HG03039 (cell line): ENCODE measurements around the gene ACER3.

ENCODE experiments used
- ATAC-seq: cut with Tn5 transposase; IDR thresholded peaks from one replicate; pipeline ENCODE4 v1.9.1; 2021; ENCODE audit warnings: mild to moderate bottlenecking, moderate library complexity; ENCODE audit not compliant: unreplicated experiment

Gene ACER3

DNA sequence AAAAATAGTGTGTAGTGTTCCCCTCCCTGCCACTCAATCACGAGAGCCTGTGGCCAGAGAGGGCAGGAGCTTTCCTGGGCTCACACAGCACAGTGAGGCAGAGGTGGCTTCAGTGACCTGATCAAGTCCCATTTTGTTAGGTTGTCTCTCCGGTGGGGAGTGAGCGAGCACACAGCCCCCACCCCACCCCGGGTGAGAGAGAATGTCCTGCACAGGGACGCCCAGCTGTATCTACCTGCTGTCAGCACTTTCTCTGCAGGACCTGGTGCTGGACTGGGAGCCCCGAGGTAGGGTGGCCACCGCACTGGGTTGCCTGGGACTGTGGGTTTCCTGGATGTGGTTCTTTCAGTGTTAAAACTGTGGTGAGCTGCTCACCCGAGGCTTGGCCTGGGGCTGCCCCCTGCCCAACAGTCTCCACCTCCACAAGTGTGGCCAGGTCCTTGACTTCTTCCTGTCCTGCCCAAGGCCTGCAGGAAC lies 212.2 kb downstream of the ACER3 start:
- ATAC-seq, result no peak

DNA sequence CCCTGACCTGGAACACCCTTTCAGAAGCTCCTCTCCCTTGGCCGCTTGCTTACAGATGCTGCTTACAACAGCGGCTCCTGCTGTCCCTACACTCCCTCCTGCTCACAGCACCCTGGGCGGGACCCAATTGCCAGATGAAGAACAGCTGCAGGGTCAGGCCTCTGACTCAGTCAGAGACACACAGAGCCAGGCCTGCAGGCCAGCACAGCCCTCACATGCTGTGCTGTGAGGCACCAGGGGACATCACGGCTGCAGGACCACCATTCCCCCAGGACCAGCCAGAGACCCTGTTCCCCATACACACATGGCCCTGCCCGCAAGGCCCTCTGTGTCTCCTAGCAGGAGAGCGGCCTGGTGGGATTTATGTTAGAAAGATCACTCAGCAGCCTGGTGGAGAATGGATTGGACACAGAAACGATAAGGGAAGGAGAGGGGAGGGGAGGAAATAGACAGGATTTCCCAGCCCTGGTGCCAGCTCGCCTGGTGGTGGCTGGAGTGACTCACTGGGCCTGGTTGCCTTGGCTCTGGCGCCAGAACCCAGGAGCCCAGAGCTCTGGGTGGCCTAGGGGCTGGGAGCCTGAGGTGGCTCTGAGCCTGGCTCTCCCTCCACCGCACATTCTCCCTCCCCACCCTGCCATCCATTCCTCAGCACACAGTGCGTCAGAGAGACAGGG lies 212.7 kb downstream of the ACER3 start:
- ATAC-seq, result no peak

GRCh38 chr11:77074205-77074604 lies 213.5 kb downstream of the ACER3 start:
- no peak for ATAC-seq

GRCh38 chr11:77074626-77075221 lies 214.0 kb downstream of the ACER3 start:
- ATAC-seq, result no peak

DNA sequence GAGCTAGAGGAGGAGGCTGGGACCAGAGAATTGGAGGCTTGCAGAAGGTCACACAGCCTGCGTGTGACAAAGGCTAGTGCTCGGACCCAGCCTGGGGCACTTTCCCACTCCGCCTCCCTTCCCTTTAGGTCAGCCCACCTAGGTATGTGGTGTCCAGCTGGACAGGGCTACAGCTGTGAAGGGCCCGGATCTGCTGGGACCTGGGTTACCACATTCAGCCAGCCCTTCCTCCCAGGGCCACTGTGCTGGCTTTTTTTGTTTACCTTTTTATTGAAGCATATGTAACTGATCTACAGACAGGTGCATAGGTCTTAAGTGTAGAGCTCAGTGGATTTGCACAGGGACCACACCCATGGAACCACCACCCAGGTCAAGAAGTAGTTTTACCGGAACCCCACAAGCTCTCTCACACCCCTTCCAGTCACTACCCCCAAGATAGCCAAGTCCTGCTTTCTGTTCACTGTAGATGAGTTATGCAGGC lies 214.7 kb downstream of the ACER3 start:
- no peak for ATAC-seq
